ENCODE measurements around the gene XPR1. TPM values are rescaled to one million over a fixed set of nuclear protein-coding genes. Genes with fewer than 3 reads are reported as not detected.

Gene XPR1
- total RNA-seq, 4 donors from 2014 or later = 16.8 to 25.3 (median 18.8) TPM

DNA sequence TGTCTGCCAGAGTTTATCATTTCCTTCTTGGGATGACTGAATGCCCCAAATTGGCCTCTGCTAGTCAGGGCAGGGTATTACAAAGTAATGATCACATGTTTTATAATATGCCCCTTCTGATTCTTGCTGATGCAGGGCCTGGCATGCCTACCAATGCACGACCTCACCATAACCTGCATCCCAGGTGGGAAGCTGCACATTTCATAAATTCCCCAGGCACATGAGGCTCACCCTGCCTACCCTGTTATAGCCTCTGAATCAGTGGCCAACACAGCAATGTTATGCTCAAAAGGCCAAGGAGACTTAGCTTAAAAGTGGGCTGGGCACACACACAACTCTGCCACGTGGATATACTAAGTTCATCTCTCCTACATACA is 28.0 kb upstream of the XPR1 start:
- TF ChIP-seq POLR2A (IDR thresholded peaks at IDR 0.05) = no peak
- no peak for TF ChIP-seq EP300 (IDR thresholded peaks at IDR 0.05)
- TF ChIP-seq, protein P1, sequence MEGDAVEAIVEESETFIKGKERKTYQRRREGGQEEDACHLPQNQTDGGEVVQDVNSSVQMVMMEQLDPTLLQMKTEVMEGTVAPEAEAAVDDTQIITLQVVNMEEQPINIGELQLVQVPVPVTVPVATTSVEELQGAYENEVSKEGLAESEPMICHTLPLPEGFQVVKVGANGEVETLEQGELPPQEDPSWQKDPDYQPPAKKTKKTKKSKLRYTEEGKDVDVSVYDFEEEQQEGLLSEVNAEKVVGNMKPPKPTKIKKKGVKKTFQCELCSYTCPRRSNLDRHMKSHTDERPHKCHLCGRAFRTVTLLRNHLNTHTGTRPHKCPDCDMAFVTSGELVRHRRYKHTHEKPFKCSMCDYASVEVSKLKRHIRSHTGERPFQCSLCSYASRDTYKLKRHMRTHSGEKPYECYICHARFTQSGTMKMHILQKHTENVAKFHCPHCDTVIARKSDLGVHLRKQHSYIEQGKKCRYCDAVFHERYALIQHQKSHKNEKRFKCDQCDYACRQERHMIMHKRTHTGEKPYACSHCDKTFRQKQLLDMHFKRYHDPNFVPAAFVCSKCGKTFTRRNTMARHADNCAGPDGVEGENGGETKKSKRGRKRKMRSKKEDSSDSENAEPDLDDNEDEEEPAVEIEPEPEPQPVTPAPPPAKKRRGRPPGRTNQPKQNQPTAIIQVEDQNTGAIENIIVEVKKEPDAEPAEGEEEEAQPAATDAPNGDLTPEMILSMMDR (IDR thresholded peaks at IDR 0.05) = no peak
- no peaks in the 10 kb centered on the region for H3K4me1 ChIP-seq
- H3K27me3 ChIP-seq = no peaks in the 10 kb centered on the region
- 88 to 100% methylated on average over 2 of the region's 2 CpGs for WGBS, 2 donors
- H3K9me3 ChIP-seq = no peaks in the 10 kb centered on the region
- H3K4me3 ChIP-seq = no peak overlapping the region
- DNase-seq (ENCODE audit: low spot score in 2 of 2) = no peak
- H3K27ac ChIP-seq = no peak overlapping the region
- H3K36me3 ChIP-seq = no peaks in the 10 kb centered on the region

DNA sequence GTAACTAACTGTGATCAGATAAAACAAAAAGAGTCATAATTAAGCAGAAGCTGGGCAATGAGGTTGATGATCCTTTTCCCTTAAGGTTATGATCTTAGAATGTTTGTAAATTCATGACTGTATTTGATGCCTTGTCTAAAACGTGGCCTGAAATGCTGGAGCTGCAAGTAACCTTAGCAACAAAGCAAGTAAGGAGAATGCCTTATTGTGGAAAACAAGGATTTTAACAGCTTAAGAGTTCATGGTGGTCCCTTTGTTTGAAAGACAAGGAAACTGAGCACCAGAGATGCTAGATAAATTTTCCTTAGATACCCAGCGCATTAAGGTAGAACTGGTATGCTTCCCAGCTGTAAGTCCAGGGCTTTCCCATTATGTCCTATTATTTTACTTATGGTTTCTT is 25.7 kb upstream of the XPR1 start:
- TF ChIP-seq, protein P1 (IDR thresholded peaks at IDR 0.05) = no peak
- TF ChIP-seq EP300 (IDR thresholded peaks at IDR 0.05) (no peak), POLR2A (IDR thresholded peaks at IDR 0.05) (no peak)
- no peaks in the 10 kb centered on the region for H3K27me3 ChIP-seq
- no peak overlapping the region for H3K27ac ChIP-seq
- no peaks in the 10 kb centered on the region for H3K36me3 ChIP-seq
- no peaks in the 10 kb centered on the region for H3K4me1 ChIP-seq
- H3K4me3 ChIP-seq = no peak overlapping the region
- WGBS, 2 donors = 61 to 63% methylated on average over 2 of the region's 2 CpGs
- no peaks in the 10 kb centered on the region for H3K9me3 ChIP-seq
- no peak for DNase-seq (ENCODE audit: low spot score in 2 of 2)

DNA sequence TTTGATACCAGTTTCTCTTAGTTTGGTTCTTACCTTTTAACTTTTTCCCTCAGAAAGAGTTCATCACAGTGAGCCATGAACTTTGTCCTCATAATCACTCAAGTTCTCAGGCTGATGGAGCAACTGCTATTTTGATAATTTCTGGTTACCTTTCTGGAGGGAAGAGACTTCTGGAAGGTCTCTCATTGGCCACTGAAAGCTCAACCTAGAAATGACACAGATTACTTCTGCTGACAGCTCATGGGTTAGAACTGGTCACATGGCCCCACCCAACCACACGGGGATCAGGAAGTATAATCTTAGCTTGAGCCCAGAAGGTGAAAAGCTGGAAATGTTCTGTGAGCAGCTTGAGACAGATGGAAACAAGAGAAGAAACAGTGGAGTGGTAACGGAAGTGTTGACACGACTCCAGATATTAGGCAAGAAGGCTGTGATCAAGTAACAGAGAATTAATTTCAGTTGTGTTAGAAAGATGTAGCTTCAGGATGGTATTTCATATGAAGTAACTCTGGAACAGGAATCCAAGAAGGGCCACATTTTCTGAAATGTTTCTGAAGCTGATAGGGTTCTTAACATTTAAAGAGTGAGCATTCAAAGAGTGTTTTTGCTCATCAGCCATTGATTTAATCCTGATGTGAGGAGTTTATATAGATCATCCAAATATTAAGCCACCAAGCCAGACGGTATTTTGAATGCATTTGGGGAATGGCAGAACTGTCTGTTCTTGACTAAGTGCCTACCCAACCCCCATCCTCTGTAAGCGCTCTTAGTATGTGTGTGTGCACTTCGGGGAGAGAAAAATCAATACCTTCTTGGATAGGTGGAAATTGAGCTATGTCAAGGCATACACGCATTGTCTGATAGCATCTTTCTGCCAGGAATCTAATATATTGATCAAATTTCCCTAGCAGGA is 21.9 kb upstream of the XPR1 start:
- Histone ChIP-seq H3K27ac (no peak overlapping the region), H3K36me3 (no peaks in the 10 kb centered on the region), H3K4me1 (no peaks in the 10 kb centered on the region), H3K27me3 (no peaks in the 10 kb centered on the region), H3K4me3 (no peak overlapping the region), H3K9me3 (no peaks in the 10 kb centered on the region)
- peak in 1 of 2 donors; percentile 21 for DNase-seq (ENCODE audit: low spot score in 2 of 2)
- no peak for TF ChIP-seq POLR2A (IDR thresholded peaks at IDR 0.05)
- TF ChIP-seq EP300 (IDR thresholded peaks at IDR 0.05) = no peak
- TF ChIP-seq, protein P1 (IDR thresholded peaks at IDR 0.05) = no peak
- 77 to 85% methylated on average over 7 of the region's 7 CpGs for WGBS, 2 donors

DNA sequence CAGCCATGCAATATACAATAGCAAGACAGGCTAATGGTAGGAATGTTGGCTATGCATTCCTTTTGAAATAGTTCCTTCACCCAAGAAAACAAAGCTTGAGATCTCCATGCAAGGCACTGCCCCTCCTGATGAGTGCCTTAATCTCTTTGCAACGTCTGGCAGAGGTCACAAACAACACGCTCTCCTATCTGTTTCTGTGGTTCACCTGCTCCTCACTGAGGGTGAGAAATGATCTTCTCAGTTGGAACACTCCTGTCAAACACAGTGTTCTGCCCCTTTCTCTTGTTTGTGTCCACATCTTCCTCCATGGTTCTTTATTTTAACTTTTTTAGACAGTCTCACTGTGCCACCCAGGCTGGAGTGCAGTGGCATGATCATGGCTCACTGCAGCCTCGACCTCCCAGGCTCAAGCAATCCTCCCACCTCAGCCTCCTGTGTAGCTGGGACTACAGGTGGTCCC is 21.2 kb upstream of the XPR1 start:
- no peak for TF ChIP-seq EP300 (IDR thresholded peaks at IDR 0.05)
- TF ChIP-seq, protein P1 (IDR thresholded peaks at IDR 0.05) = no peak
- no peak for TF ChIP-seq POLR2A (IDR thresholded peaks at IDR 0.05)
- Histone ChIP-seq H3K27me3 (no peaks in the 10 kb centered on the region), H3K9me3 (no peaks in the 10 kb centered on the region), H3K4me3 (no peak overlapping the region), H3K4me1 (no peaks in the 10 kb centered on the region), H3K36me3 (no peaks in the 10 kb centered on the region), H3K27ac (no peak overlapping the region)
- WGBS, 2 donors = 72 to 73% methylated on average over 3 of the region's 3 CpGs
- DNase-seq (ENCODE audit: low spot score in 2 of 2) = no peak
